Neutrophil (primary cell): ENCODE results near the gene RAD51C.
A peak's percentile ranks its signal among the peaks of the same experiment; 100 is the strongest.

ENCODE experiments used
- H3K27ac ChIP-seq: fragments of 200-600 bp; sonication (generic); 2 replicates; pipeline ENCODE4 v1.5.1; 2016; ENCODE audit warnings: mild to moderate bottlenecking, moderate library complexity
- H3K27me3 ChIP-seq: fragments of 200-600 bp; sonication (generic); 2 replicates; pipeline ENCODE4 v1.6.0; 2016; ENCODE audit warnings: mild to moderate bottlenecking
- H3K36me3 ChIP-seq: fragments of 200-600 bp; sonication (generic); 2 replicates; pipeline ENCODE4 v1.5.1; 2017
- H3K4me1 ChIP-seq, 2 experiments: fragments of 200-600 bp in 1 of 2; sonication (generic) in 1 of 2; 1 replicate in 1 of 2; 2 replicates in 1 of 2; pipeline versions ENCODE4 v1.5.1 to v1.6.1; 2013 to 2016; ENCODE audit warnings: low read depth in 1 of 2, low read length in 1 of 2, mild to moderate bottlenecking in 1 of 2, moderate library complexity in 1 of 2; ENCODE audit not compliant: control insufficient read depth in 1 of 2, insufficient read depth in 1 of 2
- H3K4me3 ChIP-seq, 2 experiments: fragments of 200-600 bp in 1 of 2; sonication (generic) in 1 of 2; 1 replicate in 1 of 2; 2 replicates in 1 of 2; pipeline ENCODE4 v1.5.1; 2013 to 2016; ENCODE audit warnings: low read depth in 1 of 2, low read length in 1 of 2, mild to moderate bottlenecking in 1 of 2, moderate library complexity in 1 of 2
- H3K9me3 ChIP-seq: fragments of 200-600 bp; sonication (generic); 2 replicates; pipeline ENCODE4 v1.5.1; 2016
- CTCF ChIP-seq: fragments of 200-600 bp; sonication (generic); IDR thresholded peaks from 2 replicates; pipeline ENCODE4 v1.5.1; 2016; ENCODE audit warnings: antibody characterized with exemption

Gene RAD51C

GRCh38 chr17:58753026-58753425, 60.6 kb downstream of the RAD51C start:
- Histone ChIP-seq H3K36me3 (no peaks in the 10 kb centered on the region), H3K27ac (no peak overlapping the region), H3K9me3 (no peaks in the 10 kb centered on the region), H3K4me3 (no peak overlapping the region), H3K27me3 (peaks cover 75% of the 10 kb centered on the region), H3K4me1 (peaks cover 8 to 17% of the 10 kb centered on the region in 2 experiments)
- no peak for TF ChIP-seq CTCF

GRCh38 chr17:58755269-58755576, 62.8 kb downstream of the RAD51C start:
- Histone ChIP-seq H3K27me3 (peaks cover 97% of the 10 kb centered on the region), H3K27ac (no peak overlapping the region), H3K9me3 (no peaks in the 10 kb centered on the region), H3K4me1 (peaks cover 8 to 17% of the 10 kb centered on the region in 2 experiments), H3K4me3 (peak overlapping the region; percentile 35 to 60), H3K36me3 (no peaks in the 10 kb centered on the region)
- no peak for TF ChIP-seq CTCF

- no peak for TF ChIP-seq CTCF
- H3K4me3 ChIP-seq, result peak within 1 kb of the TSS; percentile 35 to 60
- no peaks in the 10 kb centered on the region for H3K9me3 ChIP-seq
- no peak within 1 kb of the TSS for H3K27ac ChIP-seq
- H3K36me3 ChIP-seq, result no peaks in the 10 kb centered on the region
- H3K27me3 ChIP-seq, result peaks cover 99% of the 10 kb centered on the region
- peaks cover 8 to 17% of the 10 kb centered on the region in 2 experiments for H3K4me1 ChIP-seq
Measured at GRCh38 chr17:58755577-58756245, 63.3 kb downstream of the RAD51C start, which contains the start of gene PPM1E. TSS of gene PPM1E (plus strand) at chr17:58755854.

GRCh38 chr17:58756246-58757161, 64.1 kb downstream of the RAD51C start:
- Histone ChIP-seq H3K27me3 (peaks cover 99% of the 10 kb centered on the region), H3K36me3 (no peaks in the 10 kb centered on the region), H3K27ac (no peak overlapping the region), H3K4me3 (peak overlapping the region; percentile 35 to 60), H3K9me3 (no peaks in the 10 kb centered on the region), H3K4me1 (peaks cover 8 to 17% of the 10 kb centered on the region in 2 experiments)
- no peak for TF ChIP-seq CTCF

GRCh38 chr17:58757162-58757613, 64.8 kb downstream of the RAD51C start:
- Histone ChIP-seq H3K27ac (no peak overlapping the region), H3K27me3 (peaks cover 100% of the 10 kb centered on the region), H3K36me3 (no peaks in the 10 kb centered on the region), H3K4me1 (peaks cover 8 to 17% of the 10 kb centered on the region in 2 experiments), H3K9me3 (no peaks in the 10 kb centered on the region), H3K4me3 (no peak overlapping the region)
- TF ChIP-seq CTCF, result no peak
